ENCODE measurements around the gene SERPINB11.
"Not testable (repeated sequence)": the region's sequence is repeated elsewhere in the genome, so short reads cannot be mapped to it uniquely, and the experiment has no call there.

Gene SERPINB11, protein sequence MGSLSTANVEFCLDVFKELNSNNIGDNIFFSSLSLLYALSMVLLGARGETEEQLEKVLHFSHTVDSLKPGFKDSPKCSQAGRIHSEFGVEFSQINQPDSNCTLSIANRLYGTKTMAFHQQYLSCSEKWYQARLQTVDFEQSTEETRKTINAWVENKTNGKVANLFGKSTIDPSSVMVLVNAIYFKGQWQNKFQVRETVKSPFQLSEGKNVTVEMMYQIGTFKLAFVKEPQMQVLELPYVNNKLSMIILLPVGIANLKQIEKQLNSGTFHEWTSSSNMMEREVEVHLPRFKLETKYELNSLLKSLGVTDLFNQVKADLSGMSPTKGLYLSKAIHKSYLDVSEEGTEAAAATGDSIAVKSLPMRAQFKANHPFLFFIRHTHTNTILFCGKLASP

DNA sequence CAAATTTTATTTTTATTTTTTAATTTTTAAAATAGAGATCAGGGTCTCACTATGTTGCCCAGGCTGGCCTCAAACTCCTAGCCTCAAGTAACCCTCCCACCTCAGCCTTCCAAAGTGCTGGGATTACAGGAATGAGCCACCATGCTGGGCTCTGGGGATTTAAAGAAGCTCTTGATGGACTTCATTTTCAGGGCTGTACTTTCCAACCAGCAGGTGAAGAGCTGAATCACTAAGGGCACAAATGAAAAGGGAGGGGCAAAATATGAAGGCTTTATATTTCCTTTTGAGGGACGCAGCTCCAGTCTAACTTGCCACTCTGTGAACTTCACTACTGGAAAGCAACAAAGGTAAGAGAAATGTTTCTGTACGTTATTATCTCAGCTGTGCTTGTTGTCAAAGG is at the start of gene SERPINB11:
Gene SERPINB11, plus strand, starts transcription at position 301 of the 400 bp plus-strand sequence. CDS start 7,234 bp downstream, outside the sequence.
- DNase-seq, result no peak

DNA sequence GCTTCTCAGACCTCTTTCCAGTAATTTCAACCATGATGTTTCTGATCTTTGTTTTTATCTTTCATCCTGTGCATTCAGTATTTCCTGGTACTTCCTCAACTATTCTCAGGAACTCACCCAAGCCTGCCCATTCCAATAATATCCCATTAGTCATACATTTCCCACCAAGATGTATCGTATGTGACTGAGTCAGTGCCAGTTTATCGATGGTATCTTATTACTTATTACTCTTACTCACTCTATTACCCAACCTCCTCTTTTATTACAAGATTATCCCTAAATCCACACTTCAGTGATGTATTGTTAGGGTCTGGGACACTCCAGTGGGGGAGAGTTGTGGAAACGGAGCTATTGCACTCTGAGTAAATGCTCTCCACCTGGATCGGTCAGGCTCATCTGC is 43.8 kb upstream of the SERPINB11 start:
- DNase-seq, result not testable (repeated sequence)

DNA sequence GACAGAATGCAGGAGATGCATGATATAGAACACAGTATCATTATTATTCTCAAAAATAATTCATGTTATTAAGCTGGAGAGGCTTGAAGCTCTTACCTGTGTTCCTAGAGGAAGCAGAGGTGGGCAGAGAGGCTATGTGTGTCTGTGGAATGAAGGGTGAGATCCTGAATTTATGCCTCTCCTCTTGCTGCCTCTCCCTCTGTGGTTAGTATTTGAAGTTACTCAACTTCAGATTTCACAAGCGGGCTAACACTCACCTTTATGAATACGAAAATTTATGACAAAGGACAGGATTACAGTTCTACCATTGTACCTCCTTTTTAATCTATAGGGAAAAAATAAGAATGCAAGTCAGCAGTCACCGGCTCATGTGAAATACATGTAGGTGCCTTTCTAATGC is 41.0 kb upstream of the SERPINB11 start, which contains the start of gene SERPINB3:
Gene SERPINB3, minus strand, starts transcription at position 144 of the 400 bp plus-strand sequence. CDS start 677 bp downstream, outside the sequence.
- DNase-seq, result not testable (repeated sequence)

DNA sequence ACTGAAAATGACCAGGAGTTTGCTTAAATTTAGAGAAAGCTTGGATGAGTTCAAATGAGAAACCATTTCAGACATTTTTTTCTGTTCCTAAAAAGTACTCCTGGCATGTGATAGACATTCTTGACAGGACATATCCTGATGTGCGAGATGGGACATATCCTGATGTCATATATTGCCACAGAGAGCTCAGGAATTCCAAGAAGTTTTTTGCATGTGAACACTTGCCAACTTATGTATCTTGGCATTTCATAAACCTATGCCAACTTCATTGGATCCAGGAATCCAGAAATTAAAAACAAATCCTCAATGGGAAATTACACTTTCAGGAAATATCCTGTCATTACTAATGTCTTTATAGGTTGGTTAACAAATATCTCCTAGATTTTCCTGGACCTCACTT is 38.2 kb upstream of the SERPINB11 start:
- DNase-seq, result no peak

DNA sequence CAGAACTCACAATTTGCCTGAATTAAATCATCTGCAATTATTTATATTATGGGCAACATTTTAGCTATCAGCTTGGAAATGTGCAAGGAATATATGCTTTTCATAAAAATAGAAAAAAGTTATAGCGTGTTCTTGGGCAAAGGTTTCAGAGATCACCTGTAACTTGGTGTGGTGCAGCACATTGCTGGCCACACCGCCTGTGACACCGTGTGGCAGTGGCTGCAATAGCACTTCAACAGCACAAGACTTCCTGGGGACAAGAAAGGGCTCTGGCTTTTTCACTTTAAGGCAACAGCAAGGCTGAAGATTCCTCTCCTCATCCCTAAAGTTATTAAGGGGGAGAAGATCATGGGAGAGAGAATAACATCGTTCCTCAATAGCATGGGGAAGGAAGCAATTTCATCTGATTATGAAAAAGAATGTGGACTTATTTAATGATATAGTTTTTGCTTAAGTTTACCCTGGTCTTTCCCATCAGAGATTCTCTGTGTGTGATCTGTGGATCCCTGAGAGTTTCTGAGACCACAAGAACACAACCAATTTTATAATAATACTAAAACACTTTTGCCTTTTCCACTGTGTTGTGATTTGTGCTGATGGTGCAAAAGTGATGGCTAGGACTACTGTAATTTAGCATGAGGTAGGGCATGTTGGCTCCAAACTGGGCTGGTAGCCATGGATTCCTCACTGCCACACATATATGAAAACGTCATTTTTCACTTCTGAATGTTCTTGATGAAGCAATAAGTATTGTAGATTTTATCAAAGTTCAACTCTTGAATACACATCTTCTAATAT is 26.0 kb upstream of the SERPINB11 start:
- no peak for DNase-seq

DNA sequence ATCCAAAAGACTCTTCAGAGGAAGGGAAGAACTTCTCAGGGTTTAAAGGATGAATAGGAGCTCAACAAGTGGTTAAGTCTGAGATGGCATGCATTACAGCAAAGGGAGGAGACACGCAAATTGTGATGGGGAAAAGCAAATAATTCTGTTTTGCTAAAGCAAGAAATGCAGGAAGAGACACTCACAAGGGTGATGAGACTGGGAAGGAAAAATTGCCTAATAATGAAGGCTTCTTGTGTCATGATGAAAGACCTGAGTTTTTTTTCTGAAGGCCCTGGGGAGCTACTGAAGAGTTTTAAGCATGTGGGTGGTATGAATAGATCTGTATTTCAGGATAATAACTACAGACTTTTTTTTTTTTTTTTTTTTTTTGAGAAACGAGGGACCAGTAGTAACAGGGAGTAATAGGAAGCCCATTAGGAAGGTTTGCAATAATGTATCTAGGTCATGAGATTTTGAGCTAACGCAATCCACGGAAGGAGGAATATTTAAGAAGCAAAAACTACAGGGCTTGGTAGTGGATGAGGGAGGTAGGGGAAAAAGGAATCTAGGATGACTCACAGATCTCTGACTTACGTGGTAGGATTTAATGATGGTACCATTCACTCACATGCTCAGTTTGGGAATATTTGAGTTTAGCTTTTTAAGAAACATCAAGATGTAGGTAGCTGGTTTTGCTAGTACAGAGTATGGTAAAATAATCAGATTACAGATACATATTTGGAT is 25.1 kb upstream of the SERPINB11 start:
- DNase-seq, result no peak

DNA sequence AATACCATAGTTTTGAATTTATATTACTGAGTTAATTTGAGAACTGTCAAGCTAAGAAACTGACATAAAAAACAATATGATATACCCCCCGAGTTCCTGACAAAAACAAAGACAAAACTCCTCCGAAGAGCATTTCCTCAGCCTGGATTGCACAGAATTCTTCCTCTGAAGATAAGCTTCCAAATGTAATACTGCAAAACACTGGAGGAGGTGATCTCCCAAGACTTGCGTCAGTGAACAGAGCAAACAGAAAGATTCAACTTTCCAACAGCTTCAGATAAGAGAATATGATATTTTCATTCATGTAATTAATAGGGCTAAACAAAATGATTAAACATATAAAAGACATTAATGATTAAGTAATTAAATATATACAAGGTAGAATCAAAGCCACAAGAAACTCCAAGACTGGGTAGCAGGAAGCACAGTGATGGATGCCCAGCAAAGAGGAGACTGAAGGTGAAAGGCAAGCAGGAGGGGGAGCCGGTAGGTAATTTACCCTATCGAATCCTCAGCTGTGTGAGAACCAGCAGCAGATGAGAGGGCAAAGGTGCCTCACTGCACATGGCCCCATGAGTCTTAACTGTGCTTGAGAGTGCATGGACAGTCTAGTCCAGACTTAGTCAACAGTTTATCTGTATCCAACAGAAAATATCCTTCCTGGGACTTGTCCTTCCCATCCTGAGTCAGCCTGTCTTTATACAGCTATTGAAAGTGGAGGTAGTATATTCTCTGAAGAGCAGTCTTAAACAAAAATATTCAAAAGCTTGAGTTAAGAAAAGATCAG is 22.7 kb upstream of the SERPINB11 start:
- DNase-seq, result no peak

DNA sequence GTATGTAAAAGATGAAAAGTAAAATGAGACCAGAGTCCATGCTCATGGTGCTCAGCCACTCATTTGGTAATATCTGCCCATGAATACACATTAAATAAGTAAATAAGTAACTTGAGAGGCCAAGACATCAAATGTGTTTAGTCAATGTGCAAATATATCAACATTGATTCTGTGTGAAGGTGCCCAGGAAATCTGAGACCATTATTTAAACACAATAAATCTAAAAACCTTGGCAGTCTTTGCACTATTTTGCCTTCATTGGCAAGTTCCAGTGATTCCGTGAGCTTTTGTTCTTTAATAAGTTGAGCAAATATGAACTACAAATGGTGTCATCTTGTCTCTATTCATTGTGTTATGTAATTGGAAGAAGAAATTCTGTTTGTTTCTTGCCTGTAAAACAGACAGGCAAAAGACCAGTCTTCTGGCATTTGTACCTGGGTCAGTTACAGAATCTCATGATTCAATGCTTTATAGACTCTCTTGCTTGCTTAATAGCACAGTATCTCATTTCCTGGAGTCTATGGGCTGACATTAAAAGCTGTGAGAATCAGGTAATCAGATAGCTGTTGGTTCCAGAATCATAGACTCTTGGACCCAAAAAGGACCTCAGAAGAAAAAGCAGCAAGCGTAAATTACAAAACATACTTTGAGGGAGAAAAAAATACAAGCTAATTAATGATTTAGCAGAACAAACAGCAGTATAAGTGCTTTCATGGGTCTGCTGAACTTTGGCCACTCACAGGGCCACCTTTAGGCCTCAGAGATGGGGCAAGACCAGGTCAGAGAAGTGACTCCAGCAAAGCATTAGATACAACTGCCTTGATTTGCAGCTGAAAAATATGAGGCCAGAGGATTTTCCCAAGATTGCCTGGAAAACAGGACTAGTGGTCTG is 21.1 kb upstream of the SERPINB11 start:
- DNase-seq, result no peak

DNA sequence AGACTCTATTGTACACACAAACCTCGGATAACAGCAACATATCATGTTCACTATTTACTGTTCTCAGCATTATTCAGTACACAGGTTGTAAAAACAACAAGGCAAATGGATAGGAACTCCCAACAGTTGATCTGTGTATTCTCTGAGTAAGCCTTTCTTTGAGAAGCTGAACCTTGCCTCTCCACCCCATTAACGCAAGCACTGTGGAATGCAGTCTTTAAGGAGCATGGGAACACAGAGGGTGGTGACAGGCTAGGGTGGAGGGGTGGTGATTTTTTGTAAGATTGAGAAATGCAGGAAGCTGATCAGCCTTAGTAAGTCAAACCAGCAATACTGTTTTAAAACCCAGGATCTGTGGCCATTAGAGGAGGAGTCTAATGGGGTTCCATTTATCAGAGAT is 19.6 kb upstream of the SERPINB11 start:
- DNase-seq, result no peak

DNA sequence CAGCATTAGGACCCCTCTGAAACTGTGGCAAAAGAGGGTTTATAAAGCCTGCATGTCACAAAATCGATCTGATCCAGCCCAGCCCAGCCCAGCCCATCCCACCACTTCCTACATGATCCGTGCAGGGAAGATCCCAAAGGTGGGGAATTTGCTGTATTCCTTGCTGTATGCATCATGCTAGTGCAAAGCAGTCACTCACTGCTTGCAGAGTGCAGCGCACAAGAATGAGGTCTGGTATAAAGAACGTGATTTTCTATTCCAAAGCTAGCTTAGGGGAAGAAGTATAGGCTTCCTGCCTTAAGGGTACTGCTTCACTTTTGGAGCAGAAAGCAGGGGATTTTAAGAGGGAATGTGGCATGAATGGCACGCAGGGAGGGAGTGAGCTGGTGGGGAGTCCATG is 18.9 kb upstream of the SERPINB11 start:
- DNase-seq, result no peak

DNA sequence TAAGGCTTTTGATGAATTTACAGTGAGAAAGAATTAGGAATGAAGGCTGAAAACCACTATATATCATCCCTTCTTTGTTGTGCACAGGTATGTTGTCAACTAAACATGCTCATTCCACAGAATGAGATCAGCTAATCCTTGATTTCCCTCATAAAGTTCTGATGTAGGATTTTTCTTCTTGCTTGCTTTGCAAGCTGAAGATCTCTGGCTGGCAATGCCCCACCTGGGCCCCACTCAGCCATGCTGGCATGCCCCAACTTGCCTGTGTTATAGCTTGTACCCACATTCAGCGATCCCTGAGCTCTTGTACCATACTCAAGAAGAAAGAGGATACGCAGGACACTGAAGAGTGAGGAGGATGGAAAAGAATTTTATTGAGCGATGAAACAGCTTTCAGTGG is 18.0 kb upstream of the SERPINB11 start:
- no peak for DNase-seq

DNA sequence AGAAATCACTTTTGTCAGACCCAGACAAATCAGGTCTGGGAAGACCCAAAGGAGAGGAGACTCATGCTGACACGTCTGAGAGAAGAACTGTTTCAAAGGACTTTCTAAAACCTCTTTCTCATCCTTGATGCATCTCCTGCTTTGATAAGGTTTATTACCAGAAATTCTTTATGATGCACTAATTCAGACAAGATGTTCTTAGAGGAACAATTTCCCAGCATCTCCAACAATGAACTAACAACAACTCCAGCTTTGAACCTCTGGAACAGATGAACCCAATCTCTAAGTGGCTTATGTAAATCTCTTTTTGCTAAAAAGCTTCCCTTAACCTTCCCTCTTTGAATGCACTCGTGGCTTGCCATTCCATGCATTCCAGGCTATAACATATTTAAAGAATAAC is 15.9 kb upstream of the SERPINB11 start:
- DNase-seq, result no peak

DNA sequence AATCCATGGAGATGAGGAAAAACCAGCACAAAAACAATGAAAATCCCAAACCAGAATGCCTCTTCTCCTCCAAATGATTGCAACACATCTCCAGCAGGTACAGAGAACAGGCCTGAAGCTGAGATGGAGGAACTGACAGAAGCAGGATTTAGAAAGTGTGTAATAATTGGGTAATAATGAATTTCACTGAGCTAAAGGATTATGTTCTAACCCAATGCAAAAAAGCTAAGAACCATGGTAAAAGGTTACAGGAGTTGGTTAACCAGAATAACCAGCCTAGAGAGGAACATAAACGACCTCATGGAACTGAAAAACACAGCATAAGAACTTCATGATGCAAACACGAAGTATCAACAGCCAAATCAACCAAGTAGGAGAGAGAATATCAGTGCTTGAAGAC is 13.7 kb upstream of the SERPINB11 start:
- no peak for DNase-seq

DNA sequence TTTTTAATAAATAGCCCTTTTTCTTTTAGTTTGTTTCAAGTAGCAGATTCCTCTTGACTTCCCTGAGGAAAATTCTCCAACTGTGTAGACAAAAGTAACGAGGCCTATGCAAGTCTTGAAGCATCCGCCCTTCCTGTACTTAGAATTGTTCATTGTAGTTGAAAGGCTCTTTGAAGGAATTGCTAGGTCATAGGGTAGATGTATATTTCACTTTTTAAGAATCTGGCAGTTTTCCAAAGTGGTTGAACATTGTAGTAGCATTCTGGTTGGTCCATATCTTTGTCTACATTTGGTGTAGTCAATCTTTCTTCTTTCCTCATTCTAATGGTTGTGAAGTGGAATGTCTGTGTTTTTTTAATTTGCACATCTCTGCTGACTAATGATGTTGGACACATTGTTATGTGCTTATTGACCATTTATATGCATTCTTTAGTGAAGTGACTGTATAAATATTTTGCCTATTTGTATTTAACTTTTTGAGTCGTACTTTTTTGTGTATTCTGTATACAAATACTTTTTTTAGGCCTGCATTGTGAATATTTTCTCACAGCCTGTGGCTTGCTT is 5.6 kb upstream of the SERPINB11 start:
- DNase-seq, result no peak

DNA sequence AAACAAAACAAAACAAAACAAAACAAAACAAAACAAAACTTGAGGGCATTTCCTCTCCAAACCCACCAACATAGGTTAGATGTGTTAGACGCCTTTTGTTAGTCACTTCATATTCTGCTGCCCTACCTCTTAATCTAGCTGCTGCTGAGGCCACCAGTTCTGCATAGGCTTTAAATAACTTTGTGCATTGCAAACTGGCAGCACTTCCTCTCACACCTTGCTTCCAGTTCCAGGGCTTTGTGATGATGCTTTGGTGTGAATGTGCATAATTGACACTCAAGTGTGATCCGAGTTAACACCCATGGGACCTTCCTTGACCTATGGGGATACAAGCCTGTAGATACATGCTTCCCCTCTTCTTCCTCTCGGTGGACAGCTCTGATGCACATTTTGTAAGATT is 2.3 kb upstream of the SERPINB11 start:
- no peak for DNase-seq

DNA sequence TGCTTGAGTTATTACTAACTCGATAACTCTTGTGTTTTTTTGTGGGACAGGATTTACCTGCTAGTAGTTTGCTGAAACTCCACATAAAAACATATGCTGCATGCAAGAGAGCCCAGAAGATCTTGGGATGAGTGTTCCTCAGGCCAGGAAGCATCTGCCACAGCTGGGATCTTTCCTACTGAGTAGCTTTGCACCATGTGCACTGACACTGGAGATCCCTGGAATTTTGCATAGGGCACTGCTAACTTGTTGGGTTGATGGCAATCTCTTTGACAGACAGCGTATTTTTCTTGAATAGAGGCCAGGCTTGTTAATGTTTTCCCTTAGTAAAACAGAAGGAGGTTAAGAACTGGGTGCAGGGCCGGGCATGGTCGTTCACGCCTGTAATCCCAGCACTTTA is 808 bp upstream of the SERPINB11 start:
- DNase-seq, result no peak

DNA sequence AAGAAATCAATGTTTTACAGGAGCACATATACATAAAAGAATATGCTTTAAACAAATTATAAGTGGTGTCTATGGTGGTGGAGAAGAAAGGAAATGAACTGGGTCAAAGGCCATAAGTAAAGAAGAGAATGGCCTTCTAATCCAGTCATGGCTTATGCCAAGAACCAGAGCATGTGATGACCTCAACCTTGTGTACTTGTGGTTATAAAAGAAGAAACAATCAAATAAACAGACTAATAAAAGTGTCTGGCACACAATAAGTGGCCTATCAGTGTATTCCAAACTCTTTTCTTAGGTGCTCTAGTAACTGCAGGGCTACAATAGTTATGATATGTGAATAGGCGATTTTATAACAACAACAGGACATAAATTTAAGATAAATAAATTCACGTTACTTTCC is 2.6 kb downstream of the SERPINB11 start:
- DNase-seq, result no peak

DNA sequence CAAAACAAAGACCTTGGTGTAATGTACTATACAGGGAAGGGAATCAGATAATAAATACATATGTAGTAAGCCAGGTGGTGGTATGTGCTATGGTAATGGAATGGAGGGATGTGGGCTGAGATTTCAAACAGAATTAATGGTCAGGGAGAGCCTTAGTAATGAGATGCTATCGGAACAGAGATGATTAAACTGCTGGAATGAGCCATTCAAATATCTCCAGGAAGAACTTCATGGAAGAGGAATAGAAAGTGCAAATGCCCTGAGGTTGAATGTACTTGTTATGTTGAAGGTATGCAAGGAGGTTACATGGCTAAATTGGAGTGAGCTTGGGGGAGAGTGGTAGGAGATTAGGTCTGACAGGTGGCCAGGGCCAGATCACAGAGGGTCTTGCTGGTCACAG is 5.1 kb downstream of the SERPINB11 start:
- DNase-seq, result no peak

DNA sequence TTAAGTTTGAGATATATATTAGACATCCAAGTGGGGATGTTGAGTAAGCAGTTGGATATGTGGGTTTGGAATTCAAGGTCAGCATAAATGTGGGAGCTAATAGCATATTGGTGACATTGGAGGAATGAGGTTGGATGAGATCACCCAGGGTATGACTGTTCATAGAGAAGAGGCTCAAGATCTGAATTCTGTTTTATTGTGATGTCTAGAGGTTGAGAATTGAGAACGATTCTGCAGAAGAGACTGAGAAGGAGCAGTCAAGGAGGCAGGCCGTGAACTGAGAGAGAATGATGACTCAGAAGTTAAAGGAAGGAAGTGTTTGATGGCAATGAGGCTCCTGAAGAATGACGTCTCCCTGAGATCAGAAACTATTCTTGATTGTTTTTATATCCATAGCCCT is 5.9 kb downstream of the SERPINB11 start:
- DNase-seq, result no peak

DNA sequence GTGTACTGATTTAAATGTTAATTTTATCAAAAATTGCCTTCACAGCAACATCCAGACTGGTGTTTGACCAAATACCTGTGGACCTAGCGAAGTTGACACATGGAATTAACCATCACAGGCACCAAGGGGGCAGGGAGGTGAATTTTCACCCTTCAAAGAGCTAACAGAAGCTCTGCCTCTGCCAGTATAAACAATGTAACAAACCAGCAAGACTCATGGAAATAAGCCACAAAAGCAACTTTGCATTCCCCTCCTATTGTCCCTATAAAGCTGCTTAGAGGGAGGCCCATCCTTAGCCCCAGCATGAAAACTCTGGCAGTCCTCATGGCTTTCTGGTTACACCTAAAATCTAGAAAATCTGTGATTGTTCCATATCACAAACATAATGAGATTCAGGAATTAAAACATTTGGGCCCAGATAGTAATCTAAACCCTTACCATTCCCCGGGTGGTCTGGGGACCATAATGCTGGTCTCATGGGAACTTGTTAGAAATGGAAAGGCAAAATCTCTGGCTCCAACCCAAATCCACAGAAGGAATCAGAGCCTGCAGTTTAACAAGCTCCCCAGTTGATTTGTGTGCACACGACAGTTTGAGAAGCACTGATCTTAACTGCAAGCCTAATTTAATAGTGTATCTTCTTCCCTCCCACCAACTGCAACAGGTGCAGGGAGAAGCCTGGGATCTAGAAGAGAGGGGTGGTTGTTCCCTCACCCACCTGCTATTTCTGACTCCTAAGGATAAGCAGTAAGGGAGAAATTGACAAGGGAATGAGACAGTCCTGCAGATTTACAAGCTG is 23.1 kb downstream of the SERPINB11 start:
- no peak for DNase-seq

All from CD4-positive, alpha-beta T cell treated with Interleukin-4 for 1 hour (primary cell).